A673 (cell line): ENCODE data around the gene ACP2.

Experiments
- CTCF ChIP-seq: fragments of 300-800, 200-600 bp; sonication (generic); conservative IDR thresholded peaks from 2 replicates; pipeline ENCODE4 v1.5.1; 2017; ENCODE audit warnings: low read depth, mild to moderate bottlenecking, antibody characterized with exemption, low read length, moderate library complexity, mixed read lengths
- EZH2 ChIP-seq: fragments of 200-600 bp; sonication (generic); IDR thresholded peaks from 2 replicates; pipeline ENCODE4 v1.6.1; 2017; ENCODE audit warnings: borderline replicate concordance, low read depth, mild to moderate bottlenecking, mixed read lengths, antibody characterized with exemption, low read length; ENCODE audit not compliant: poor library complexity, severe bottlenecking

- TF ChIP-seq CTCF (no peak), EZH2 (no peak)
Measured at GRCh38 chr11:47264119-47264518, 15.5 kb upstream of the ACP2 start.
